Upper lobe of left lung (tissue), 6 donors: ENCODE measurements around the gene CATSPERE. TPM values are rescaled to one million over a fixed set of nuclear protein-coding genes. Genes with fewer than 3 reads are reported as not detected.
"Not testable (repeated sequence)": the region's sequence is repeated elsewhere in the genome, so short reads cannot be mapped to it uniquely, and the experiment has no call there.

Experiments
- ATAC-seq, 2 donors: fragments of 200-7000 bp; cut with Tn5 transposase; one replicate each; pipeline ENCODE4 v1.9.1; 2022; ENCODE audit warnings: mild to moderate bottlenecking in 2 of 2, moderate library complexity in 2 of 2; ENCODE audit not compliant: low FRiP score in 2 of 2
- DNase-seq, 2 donors: peaks; one replicate each; pipeline ENCODE4 v3.0.0-alpha.2; 2019 to 2020
- H3K27ac ChIP-seq, 4 donors: fragments of 200-600 bp; sonication (generic); one replicate each; pipeline ENCODE4 v1.5.1; 2016 to 2019
- H3K27me3 ChIP-seq, 4 donors: fragments of 200-600 bp; sonication (generic); one replicate each; pipeline ENCODE4 v1.5.1; 2017 to 2019
- H3K36me3 ChIP-seq, 4 donors: fragments of 200-600 bp; sonication (generic); one replicate each; pipeline ENCODE4 v1.5.1; 2016 to 2019
- H3K4me1 ChIP-seq, 4 donors: fragments of 200-600 bp; sonication (generic); one replicate each; pipeline ENCODE4 v1.5.1; 2018 to 2019
- H3K4me3 ChIP-seq, 4 donors: fragments of 200-600 bp; sonication (generic); one replicate each; pipeline ENCODE4 v1.5.1; 2017 to 2019; ENCODE audit warnings: mild to moderate bottlenecking in 2 of 4, moderate library complexity in 1 of 4
- H3K9me3 ChIP-seq, 4 donors: fragments of 200-600 bp; sonication (generic); one replicate each; pipeline ENCODE4 v1.5.1; 2018 to 2019
- CTCF ChIP-seq, 6 experiments: fragments of 450-650 bp in 4 of 6; fragments of 200-600 bp in 2 of 6; sonication (generic) in 2 of 6; IDR thresholded peaks; one replicate each; pipeline ENCODE4 v1.5.1; 2016 to 2019; ENCODE audit warnings: antibody characterized with exemption in 6 of 6
- EP300 ChIP-seq, 4 donors: sonication (generic); formaldehyde crosslinking; IDR thresholded peaks; one replicate each; pipeline ENCODE4 v1.5.1; 2017; ENCODE audit warnings: antibody characterized with exemption in 4 of 4, control low read depth in 2 of 4
- POLR2A ChIP-seq, 4 donors: fragments of 450-650 bp; IDR thresholded peaks; one replicate each; pipeline ENCODE4 v1.5.1; 2016 to 2017; ENCODE audit warnings: antibody characterized with exemption in 4 of 4, mild to moderate bottlenecking in 2 of 4
- POLR2AphosphoS5 ChIP-seq, 2 donors: sonication (generic); formaldehyde crosslinking; IDR thresholded peaks; one replicate each; pipeline ENCODE4 v1.5.1; 2017; ENCODE audit warnings: antibody characterized with exemption in 2 of 2
- WGBS, 2 donors: methylation state at CpG; one replicate each; pipeline ENCODE4 v1.1.5; 2017 to 2018; 5-methylcytosine and 5-hydroxymethylcytosine counted together
- small RNA-seq, 4 donors: library from RNA; depleted of rRNA; stranded (forward); fragments of <200 nt; gene quantifications; one replicate each; pipeline ENCODE3, GENCODE V24; 2016
- total RNA-seq, 6 donors: library from RNA; depleted of rRNA in 4 of 6; stranded (reverse); fragments of >200 nt in 4 of 6; gene quantifications; one replicate each; pipeline versions ENCODE4 v1.1.0 to v1.2.1, GENCODE V29; 2016 to 2021
- donor health status: DM: no; HTN: no; CAD: no; lungs with moderate emphysema.
- donor health status: DM: no; HTN: yes; CAD: no; lungs with severe emphysema.

CATSPERE gene
- total RNA-seq, 6 donors from 2014 or later = 0.91 to 2.4 (median 1.4) TPM; not detected in 1

GRCh38 chr1:244675167-244675566, 214.1 kb downstream of the CATSPERE start:
- 93 to 95% methylated on average over 2 of the region's 2 CpGs for WGBS, 2 donors
- no peaks in the 10 kb centered on the region for H3K36me3 ChIP-seq
- H3K27me3 ChIP-seq = no peaks in the 10 kb centered on the region
- peak overlapping the region in 1 of 4 donors; percentile 13 for H3K27ac ChIP-seq
- ATAC-seq (no peak), DNase-seq (no peak)
- TF ChIP-seq EP300 (IDR thresholded peaks at IDR 0.05) (no peak), POLR2A (IDR thresholded peaks at IDR 0.05) (no peak), POLR2AphosphoS5 (IDR thresholded peaks at IDR 0.05) (no peak), CTCF (IDR thresholded peaks at IDR 0.05) (no peak)
- H3K4me3 ChIP-seq = no peak overlapping the region
- peaks cover 5 to 26% (median 11%) of the 10 kb centered on the region in 4 donors for H3K4me1 ChIP-seq
- no peaks in the 10 kb centered on the region for H3K9me3 ChIP-seq

- DNase-seq = no peak
Observed at GRCh38 chr1:244678697-244679096, 217.6 kb downstream of the CATSPERE start.

GRCh38 chr1:244680667-244681066, 219.6 kb downstream of the CATSPERE start:
- ATAC-seq (no peak), DNase-seq (no peak)
- Histone ChIP-seq H3K9me3 (no peaks in the 10 kb centered on the region), H3K36me3 (peaks cover 0 to 3% (median 0%) of the 10 kb centered on the region in 4 donors), H3K27ac (no peak overlapping the region), H3K4me1 (peaks cover 12 to 29% (median 21%) of the 10 kb centered on the region in 4 donors), H3K4me3 (no peak overlapping the region), H3K27me3 (no peaks in the 10 kb centered on the region)
- 88% methylated on average over 1 of the region's 1 CpG for WGBS, 2 donors
- no peak for TF ChIP-seq POLR2AphosphoS5 (IDR thresholded peaks at IDR 0.05)
- TF ChIP-seq CTCF (IDR thresholded peaks at IDR 0.05) = no peak
- no peak for TF ChIP-seq POLR2A (IDR thresholded peaks at IDR 0.05)
- no peak for TF ChIP-seq EP300 (IDR thresholded peaks at IDR 0.05)

More at GRCh38 chr1:244678697-244679096, 217.6 kb downstream of the CATSPERE start:
- WGBS, 2 donors = 47% methylated on average over 6 of the region's 6 CpGs
- H3K27me3 ChIP-seq = no peaks in the 10 kb centered on the region
- H3K9me3 ChIP-seq = no peaks in the 10 kb centered on the region
- peaks cover 12 to 29% (median 13%) of the 10 kb centered on the region in 4 donors for H3K4me1 ChIP-seq
- TF ChIP-seq EP300 (IDR thresholded peaks at IDR 0.05) (no peak), POLR2A (IDR thresholded peaks at IDR 0.05) (no peak), POLR2AphosphoS5 (IDR thresholded peaks at IDR 0.05) (no peak), CTCF (IDR thresholded peaks at IDR 0.05) (no peak)
- peaks cover 0 to 3% (median 0%) of the 10 kb centered on the region in 4 donors for H3K36me3 ChIP-seq
- no peak overlapping the region for H3K4me3 ChIP-seq
- peak overlapping the region in 2 of 4 donors; percentile 4 to 40 for H3K27ac ChIP-seq
- no peak for ATAC-seq

GRCh38 chr1:244682087-244682486, 221.0 kb downstream of the CATSPERE start:
- Histone ChIP-seq H3K4me1 (peaks cover 12 to 29% (median 24%) of the 10 kb centered on the region in 4 donors), H3K36me3 (peaks cover 0 to 12% (median 3%) of the 10 kb centered on the region in 4 donors)
- not testable (repeated sequence) for DNase-seq, H3K4me3 ChIP-seq, H3K27ac ChIP-seq, H3K27me3 ChIP-seq, ATAC-seq, H3K9me3 ChIP-seq
- 96 to 97% methylated on average over 4 of the region's 4 CpGs for WGBS, 2 donors

Small RNA genes lying within 50 kb of the gene (small RNA-seq; reads per million reads assigned to genes)
- 0 reads per million in 4 donors for gene CYCSP5

Other genes starting within 250 kb of the CATSPERE start
- 10 to 100 TPM; 26.3 to 70.0 (median 40.4) TPM for gene ADSS2, start 9.4 kb upstream of the CATSPERE start, total RNA-seq
- gene DESI2, start 191.9 kb downstream of the CATSPERE start, total RNA-seq = 100 to 1,000 TPM in 1 of 6 donors, 10 to 100 TPM in 5; 40.4 to 103 (median 54.5) TPM